Stimulated activated CD8-positive, alpha-beta memory T cell treated with anti-CD3 and anti-CD28 coated beads, Interleukin-12 subunit alpha, Interleukin-12 subunit beta, amount 100 ng/mL, for 24 hours (primary cell): ENCODE results near the gene RPIA.
"Not testable (repeated sequence)": the region's sequence is repeated elsewhere in the genome, so short reads cannot be mapped to it uniquely, and the experiment has no call there.

Source experiments
- DNase-seq: peaks from one replicate; pipeline ENCODE4 v3.0.0-alpha.2; 2020; ENCODE audit errors: extremely low read depth

The RPIA gene

DNA sequence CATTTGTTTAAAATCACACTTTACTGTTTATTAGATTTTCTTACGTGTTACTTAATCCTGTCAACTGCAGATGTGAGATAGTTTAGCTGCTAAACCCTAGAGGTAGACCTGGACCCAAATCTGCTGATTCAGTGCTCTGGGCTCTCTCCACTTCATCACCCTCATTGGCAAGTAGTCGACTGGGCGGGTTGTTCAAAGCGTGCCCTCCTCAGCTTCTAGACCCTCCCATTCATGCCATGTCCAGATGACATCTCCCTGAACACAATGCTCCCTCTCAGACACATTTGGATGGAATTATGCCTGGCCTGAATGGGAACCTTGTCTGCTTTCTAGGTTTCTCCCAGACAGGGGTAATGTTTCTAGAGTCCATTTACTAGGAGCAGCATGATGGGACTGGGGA, 43.7 kb downstream of the RPIA start:
- no peak for DNase-seq

DNA sequence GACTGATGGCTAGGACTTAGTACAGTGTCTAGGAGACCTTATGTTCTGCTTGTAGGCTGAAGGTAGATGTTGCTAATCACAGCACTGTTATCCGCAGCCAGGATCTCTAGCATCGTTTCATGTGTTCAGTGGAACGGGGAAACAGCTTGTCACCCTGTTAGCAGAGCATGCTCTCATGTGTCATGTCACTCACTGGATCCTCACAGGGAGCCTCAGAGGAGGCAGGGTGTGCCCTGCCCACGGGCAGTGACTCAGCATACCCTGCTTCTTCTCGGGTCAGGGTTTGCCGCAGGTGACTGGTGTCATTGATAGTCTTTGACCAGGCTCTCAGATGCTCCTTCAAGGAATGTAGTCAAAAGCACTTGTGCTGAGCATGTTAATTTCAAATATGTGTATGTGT, 44.4 kb downstream of the RPIA start:
- no peak for DNase-seq

DNA sequence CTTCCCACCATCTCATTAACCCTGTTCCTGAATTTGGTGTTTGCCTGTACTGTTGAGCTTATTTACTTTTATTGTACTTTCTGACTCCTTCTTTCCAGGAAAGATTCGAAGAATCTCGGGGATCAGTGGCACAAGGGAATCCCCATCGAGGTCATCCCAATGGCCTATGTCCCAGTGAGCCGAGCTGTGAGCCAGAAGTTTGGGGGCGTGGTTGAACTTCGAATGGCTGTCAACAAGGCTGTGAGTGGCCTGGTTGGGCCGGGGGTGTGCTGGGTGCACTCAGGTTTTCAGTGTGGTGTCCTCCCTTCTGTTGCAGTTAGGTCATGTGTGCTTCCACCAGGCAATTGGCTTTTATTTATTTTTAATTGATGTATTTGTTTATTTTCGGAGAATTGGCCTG, 45.0 kb downstream of the RPIA start:
- DNase-seq = no peak

DNA sequence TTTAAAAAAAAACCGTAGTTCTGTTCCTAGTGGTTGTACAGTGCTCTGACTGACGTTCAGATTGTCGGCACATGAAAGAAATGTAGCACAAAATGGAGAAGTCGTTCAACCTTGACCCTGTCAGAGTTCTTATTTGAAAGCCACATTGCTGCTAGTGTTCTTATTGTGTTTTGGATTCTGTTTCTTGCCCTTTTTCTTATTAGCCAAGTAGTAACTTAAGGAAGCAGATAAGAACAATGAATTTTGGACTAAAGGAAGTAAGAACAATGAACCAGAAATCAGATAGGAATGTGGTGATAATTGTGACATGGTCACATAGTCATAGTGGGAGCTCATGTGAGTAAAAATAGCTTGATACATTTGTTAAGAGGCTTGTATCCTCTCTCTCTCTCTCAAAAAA, 45.9 kb downstream of the RPIA start:
- DNase-seq = no peak

DNA sequence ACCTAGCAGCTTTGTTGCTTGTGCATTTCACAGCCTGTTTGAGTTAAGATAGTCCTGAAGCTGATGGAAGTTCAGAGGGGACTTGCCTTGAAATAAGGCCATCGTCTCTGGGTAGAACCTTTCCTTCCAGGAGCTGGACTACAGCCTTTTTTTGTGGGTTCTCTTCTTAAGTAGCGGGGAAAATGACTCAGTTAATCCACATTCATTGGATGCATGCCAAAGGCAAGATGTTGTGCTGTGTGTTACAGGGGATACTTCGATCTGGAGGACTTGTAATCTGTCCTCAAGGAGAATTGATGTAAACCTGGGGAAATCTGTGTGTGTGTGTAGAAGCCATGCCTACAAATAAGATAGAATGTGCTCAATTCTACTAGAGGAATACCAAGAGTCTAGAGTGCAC, 46.8 kb downstream of the RPIA start:
- no peak for DNase-seq

DNA sequence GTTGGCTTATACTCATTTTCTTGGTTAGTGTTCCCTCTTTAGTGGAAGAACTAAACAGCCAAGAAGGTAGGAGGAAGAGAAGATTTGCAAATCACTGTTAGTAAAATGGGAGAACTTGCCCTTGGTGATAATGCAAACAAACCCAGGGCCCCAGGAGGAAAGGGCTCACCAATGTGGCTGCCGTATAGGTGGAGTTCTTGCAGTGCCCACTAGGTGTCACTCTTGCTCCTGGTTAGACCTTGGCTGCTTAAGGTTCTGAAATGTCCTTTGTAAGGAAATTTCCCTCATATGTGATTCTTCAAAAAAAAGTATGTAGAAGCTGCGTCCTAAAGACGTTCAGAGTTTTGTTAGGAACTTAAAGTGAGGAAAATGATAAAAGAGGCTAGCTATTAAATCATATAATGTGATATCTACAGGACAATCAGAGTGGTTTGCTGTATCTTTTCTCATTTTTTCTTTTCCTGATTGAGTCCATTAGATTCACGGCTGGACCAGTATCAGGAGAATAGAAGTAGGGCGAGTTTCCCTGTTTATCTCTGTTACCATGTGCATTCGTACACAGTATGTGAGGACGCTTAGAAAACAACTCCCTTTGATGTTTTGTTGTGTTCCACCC, 48.6 kb downstream of the RPIA start:
- DNase-seq = no peak

DNA sequence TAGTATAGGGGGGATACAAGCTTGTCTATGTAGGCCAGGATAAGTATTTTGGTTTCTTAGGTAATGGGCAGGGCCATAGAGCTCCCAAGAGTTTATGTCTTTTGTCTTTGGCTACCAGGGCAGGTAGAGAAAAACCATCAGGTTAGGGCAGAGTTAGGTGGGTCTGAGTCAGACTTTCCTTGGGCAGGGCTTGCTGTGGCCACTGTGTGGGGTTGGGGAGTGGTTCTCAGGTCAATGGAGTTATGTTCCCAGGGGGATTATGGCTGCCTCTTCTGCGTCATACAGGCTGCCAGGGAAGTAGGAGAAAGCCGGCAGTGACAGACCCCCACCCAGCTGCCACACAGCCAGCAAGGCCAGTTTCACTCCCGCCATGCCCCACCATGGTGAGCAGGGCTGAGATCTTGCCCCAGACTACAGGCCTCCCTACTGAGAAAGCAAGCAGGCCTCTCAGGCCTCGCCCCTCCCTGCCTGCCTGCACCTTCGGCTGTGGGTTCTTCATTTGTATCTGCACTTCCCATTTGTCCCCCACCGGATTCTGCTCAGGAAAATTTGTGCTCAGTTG, 55.5 kb downstream of the RPIA start:
- DNase-seq = no peak

DNA sequence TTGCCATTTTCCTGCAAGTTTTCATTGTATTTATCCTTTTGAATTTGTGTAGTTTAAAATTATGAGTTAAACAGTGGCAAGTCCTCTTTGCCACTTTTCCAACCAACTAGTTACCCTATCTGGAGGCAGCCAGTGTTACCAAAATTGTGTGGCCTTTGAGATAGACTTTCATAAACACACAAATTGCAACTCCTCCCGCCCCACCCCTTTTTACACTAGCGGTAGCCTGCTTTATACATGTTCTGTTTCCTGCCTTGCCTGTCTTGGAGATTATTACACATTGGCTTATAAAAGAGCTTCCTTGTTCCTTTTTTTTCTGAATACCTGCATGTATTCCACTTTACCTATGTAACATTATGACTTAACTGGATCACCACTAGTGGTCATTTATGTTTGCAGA, 56.5 kb downstream of the RPIA start:
- DNase-seq = no peak

DNA sequence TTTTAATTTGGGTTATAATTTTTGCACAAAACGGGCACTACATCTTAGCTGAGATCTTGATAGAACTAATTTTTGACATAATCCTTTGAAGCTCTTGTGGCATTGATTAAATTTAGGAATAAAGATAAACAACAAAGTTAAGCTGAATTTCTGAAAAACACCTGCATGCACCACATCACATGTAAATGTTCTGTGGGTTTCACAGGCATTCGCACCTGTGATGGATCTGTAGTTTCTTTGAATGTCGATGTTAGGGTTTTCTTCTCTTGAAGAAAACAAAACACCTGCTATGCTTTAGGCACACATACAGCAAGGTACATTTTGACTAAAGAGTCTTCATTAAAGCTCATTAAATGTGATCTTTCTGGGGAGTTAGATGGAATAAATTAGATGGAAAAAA, 60.3 kb downstream of the RPIA start:
- DNase-seq = no peak

DNA sequence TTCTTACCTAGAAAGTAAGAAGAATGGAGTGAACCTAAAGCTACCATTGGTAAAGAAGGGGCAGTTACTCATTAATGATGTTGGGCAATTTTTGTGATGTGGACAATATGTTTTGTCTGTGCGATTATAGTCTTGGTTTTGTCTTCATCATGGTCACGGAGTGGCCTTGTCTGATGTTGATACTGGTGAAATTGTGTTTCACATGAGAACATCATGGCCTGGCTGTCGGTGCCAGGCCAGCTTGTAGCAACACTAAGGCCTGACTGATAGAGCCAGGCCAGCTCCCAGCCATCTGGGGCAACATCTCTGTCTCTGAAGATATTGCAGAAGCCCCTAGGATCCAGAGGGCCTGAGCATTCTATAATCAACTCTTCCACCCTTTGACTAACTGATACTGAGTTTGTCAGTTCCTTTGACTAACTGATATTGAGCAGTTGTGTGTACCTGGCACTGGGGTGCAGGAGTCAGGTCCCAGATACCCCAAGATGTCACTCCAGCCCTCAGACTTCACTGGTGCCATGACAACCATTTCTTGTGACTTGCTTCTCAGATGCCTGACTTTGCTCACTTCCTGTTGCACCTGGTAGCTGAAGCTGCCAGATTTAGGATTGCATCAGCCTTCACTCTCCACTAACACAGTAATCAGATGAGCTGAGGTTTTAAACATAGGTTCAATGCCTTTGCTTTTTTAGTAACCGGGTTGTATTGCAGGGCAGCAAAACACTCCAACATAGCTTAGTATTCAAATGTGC, 62.5 kb downstream of the RPIA start:
- no peak for DNase-seq

DNA sequence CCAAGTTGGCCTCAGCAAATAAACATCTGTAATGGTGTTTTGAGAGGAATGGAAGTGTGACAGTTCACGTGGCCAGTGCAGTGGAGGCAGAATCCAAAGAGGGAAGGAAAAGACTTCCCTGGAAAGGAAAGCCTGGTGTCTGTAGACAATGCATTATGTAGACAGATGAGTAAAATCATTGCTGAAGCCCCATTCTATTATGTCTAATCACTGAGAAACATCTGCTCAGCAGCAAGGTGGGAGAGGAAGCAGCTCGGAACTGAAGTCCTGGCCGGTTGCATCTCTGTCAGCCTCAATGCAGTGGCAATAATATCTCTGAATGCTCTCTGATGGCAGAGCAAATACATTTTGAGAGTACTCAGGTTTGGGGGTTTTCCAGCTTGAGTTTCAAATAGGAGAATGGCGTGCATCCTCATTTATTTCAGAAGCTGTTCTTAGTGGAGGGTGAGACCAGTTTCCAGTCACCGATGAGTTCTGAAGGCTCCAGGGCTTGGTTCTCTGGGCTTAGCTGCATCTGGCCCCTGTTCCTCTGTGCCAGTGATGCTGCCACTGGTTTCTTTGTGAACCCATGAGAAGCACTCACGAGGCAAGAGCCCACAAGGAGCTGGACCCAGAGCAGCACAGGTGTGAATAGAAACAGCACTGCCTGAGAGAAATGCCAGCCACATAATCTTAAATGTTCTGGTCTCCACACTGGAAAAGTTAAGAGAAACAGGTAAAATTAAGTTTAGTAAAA, 63.3 kb downstream of the RPIA start:
- DNase-seq = no peak

DNA sequence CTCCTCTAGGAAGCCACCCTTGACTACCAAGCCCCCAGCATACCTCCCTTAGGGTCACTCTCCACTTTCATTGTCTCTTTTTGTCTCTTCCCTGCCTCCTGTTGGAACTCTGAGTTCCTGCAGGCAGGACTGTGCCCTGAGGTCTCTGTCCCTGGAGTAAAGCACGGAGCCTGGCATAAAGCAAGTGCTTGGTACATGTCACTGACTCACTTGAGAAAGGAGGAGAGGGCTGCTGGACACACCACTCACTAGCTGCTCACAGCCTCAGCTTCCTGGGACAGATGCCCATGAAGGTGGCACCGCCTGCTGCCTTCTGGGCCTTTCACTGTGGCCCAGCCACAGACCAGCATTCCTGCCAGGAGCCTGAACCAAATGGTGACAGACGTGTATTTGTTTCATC, 64.4 kb downstream of the RPIA start:
- DNase-seq = no peak

DNA sequence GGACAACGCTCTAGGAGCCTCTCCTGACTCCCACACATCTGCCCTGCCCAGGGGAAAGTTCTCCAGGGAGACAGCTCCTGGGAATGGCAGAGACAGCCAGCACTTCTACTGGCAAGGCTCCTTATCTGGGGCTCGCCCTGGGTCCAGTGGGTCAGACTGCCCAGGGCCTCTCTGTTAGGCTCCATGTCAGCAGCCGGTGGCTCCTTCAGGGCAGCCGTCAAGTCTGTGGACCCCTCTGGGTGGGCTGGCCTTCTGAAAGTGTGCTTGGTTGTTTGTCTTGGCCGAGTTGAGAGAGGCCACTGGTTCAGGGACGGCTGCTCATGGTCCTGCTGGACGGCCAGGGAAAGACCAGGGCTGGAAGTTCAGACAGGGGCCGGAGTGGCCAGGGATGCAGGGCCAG, 65.6 kb downstream of the RPIA start:
- no peak for DNase-seq

DNA sequence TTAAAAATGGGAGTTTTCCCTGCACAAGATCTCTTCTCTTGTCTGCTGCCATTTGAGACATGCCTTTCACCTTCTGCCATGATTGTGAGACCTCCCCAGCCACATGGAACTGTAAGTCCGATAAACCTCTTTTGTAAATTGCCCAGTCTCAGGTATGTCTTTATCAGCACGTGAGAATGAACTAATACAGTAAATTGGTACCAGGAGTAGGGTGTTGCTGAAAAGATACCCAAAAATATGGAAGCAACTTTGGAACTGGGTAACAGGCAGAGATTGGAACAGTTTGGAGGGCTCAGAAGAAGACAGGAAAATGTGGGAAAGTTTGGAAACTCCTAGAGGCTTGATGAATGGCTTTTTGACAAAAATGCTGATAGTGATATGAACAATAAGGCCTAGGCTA, 67.2 kb downstream of the RPIA start:
- not testable (repeated sequence) for DNase-seq

DNA sequence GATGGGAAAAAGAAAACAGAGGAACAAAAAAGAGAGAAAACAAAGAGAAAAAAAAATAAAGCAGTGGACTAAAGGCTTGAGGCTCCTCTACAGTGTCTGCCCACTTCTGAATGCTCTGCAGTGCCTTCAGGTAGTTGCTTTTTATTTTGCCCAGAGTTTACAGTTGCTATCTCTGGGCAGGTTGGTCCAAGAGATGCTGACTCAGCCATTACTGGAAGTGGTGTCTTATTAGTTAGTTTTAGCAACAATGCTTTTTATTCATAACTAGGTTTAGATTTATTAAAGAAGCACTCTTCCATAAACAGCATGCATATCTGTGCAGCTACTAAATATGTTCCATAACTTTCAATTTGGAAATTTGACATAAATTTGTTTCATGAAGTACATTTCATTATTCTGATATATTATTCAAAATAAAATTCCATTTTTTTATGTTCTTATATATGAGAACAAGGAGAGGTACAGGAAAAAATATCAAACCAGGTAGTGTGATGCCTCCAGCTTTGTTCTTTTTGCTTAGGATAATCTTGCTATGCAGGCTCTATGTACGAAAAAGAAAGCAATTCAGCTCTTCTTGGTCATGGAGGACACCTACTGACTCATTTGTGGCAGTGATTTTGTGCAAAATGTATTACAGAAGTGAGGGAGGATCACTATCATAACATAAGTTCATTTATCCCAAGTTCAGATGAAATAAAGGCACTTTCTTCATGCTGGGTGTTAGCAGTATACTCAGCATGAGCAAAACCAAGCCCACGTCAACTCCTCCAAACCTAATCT, 69.5 kb downstream of the RPIA start:
- DNase-seq = no peak

DNA sequence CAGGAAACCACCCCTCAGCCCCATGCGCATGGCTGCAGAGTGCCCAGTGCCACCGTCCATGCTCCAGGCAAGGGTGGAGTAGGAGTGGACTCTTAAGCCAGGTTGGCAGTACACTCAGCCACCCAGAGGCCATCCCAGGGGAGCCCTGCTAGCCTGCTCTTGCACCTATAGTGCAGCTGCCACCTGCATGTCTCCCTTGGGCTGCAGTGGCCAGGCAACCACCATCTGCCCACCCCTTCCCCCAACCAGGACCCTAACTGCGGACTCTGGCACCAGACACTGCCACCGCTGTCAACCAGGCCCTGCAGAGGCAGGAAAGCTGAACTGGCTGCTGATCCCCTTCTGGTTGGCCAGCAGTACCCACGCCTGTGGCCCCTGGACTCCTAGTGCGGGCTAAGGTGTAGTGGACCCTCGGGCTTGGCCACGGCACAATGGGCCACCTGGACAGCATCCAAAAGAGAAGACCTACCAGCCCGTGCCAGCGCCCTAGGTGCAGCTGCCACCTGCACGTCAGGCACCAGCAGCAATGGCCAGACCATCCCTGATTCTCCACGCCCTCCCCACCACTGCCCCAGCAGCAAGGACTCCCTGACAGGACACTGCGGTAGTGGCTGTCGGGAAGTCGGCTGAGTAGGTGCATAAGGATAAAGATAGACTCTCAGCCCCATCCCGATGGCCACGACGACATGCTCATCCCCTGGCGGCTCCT, 72.8 kb downstream of the RPIA start:
- no peak for DNase-seq

DNA sequence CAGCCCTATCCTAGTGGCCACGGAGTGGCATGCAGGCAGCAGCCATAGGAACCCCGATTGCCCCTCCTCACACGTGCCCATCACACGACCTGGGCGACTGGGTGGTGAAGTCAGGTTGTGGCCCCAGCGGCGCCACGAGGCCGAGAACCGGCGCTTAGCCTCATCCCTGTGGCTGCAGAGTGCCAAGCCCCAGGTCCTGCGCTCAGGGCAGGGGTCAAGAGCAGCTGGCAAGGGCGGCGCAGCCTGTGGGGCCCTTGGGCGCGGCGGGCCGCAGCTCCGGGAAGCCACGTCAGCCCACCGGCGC, 73.3 kb downstream of the RPIA start:
- no peak for DNase-seq

DNA sequence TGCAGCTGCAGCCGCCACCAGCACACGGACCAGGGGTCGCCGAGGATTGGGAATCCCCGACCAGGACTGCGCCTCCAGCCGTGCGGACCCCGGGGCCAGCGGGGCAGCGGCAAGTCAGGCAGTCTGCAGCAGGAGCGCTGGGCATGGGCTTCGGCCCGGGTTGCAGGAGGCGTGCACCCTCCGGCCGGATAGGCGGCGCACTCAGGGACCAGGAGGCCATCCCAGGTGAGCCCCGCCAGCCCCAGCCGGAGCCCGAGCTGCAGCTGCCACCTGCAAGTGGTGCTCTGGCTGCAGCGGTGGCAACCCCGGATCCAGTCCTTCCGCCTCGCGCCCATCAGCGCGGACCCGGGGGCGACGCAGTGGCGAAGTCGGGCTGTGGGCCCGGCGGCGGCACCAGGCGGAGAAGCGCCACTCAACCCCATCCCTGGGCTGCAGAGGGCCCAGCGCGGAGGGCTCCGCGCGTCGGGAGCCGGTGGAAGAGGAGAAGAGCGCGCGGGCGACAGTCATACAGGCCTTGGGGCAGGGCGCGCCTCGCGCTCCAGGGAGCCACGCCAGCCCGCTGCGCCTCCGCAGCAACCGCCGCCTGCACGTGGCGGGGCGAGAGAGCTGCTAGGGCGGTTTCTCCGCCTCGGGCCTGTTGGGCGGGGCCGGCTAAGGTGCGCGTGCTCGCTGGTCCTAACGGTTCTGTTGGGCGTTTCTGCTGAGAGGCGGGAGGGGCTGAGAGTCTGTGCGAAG, 73.8 kb downstream of the RPIA start:
- DNase-seq = peak; percentile 31

DNA sequence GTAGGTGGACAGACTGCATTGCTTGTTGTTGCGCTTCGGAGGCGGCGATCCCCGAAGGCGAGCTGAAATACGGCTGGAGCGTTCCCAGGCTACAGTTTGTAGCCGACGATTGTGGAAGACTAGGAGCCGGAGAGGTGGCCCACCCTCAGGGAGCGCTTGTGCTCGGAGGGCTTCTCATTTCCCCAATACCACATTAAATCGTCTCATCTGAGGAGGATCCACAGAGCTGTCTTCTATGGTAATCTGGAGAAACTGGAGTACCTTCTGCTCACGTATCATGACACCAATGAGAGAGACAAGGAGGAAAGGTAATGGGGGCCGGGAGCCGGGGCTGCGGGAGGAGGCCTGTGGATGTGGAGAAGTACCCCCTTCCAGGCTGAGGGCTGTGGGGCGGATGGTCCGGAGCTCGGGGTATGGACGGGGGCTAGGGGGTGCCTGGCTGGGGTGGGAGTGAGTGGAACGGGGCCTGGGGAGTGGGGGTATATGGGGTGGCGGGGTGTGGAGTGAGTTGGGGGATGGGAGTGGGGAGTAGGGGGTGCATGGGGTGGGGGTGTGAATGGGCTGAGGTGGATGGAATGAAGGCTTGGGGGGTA, 74.5 kb downstream of the RPIA start:
- not testable (repeated sequence) for DNase-seq

DNA sequence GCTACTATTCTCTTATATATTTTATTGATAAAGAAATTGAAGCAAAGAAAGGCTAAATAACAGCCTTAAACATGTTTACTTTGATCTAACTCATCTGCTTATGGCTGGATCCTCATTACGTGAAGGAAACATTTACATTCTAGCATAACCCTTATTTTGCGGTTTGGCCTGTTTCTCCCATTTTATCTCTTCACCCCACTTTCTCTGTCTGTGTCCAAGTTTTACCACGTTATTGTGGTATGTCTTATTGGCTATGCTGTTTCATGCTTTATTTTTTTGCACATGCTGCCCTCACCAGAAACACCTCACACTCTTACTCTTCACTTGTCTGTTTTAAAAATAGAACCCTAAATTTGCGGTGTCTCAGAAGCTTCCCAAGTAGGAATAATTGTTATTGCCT, 78.5 kb downstream of the RPIA start:
- DNase-seq = no peak
